ENCODE results near the gene ATP2A2.

ATP2A2 gene

DNA sequence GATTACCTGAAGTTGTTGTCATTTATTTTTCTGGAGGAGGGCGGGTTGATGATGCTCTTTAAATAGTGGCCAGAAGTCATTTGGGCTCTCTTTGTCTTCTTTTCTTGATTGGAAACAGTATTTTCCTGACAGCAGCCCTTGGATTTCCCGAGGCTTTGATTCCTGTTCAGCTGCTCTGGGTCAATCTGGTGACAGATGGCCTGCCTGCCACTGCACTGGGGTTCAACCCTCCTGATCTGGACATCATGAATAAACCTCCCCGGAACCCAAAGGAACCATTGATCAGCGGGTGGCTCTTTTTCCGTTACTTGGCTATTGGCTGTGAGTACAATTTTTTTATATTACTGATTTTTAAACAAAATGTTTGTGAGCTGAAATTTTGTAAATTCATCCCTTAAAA is 62.1 kb downstream of the ATP2A2 start:
- Mint-ChIP-seq H3K9me3 (no peaks in the 10 kb centered on the region), H3K4me1 (no peaks in the 10 kb centered on the region), H3K36me3 (ENCODE audit: insufficient read depth) (peaks cover 87% of the 10 kb centered on the region), H3K27ac (ENCODE audit: low read depth) (no peak overlapping the region), H3K27me3 (no peaks in the 10 kb centered on the region), H3K4me3 (no peak overlapping the region)
- DNase-seq (ENCODE audit: low spot score in 2 of 2): no peak
- ATAC-seq (replicated peaks; ENCODE audit: extremely low read depth, poor library complexity, severe bottlenecking): no peak

GRCh38 chr12:110343736-110344555 is 62.9 kb downstream of the ATP2A2 start:
- ATAC-seq (replicated peaks; ENCODE audit: extremely low read depth, poor library complexity, severe bottlenecking) (no peak), DNase-seq (ENCODE audit: low spot score in 2 of 2) (no peak)
- Mint-ChIP-seq H3K4me3 (no peak overlapping the region), H3K27ac (ENCODE audit: low read depth) (no peak overlapping the region), H3K36me3 (ENCODE audit: insufficient read depth) (peaks cover 83% of the 10 kb centered on the region), H3K27me3 (no peaks in the 10 kb centered on the region), H3K9me3 (no peaks in the 10 kb centered on the region), H3K4me1 (no peaks in the 10 kb centered on the region)

GRCh38 chr12:110344657-110345056 is 63.6 kb downstream of the ATP2A2 start:
- Mint-ChIP-seq H3K4me3 (no peak overlapping the region), H3K27me3 (no peaks in the 10 kb centered on the region), H3K4me1 (peaks cover 3% of the 10 kb centered on the region), H3K27ac (ENCODE audit: low read depth) (no peak overlapping the region), H3K36me3 (ENCODE audit: insufficient read depth) (peaks cover 76% of the 10 kb centered on the region), H3K9me3 (no peaks in the 10 kb centered on the region)
- no peak for ATAC-seq (replicated peaks; ENCODE audit: extremely low read depth, poor library complexity, severe bottlenecking)
- DNase-seq (ENCODE audit: low spot score in 2 of 2): no peak

- ATAC-seq (replicated peaks; ENCODE audit: extremely low read depth, poor library complexity, severe bottlenecking) (no peak), DNase-seq (ENCODE audit: low spot score in 2 of 2) (no peak)
- Mint-ChIP-seq H3K27ac (ENCODE audit: low read depth) (no peak overlapping the region), H3K27me3 (no peaks in the 10 kb centered on the region), H3K9me3 (no peaks in the 10 kb centered on the region), H3K4me3 (no peak overlapping the region), H3K4me1 (peaks cover 9% of the 10 kb centered on the region), H3K36me3 (ENCODE audit: insufficient read depth) (peaks cover 70% of the 10 kb centered on the region)
Measured at GRCh38 chr12:110345176-110345661, 64.2 kb downstream of the ATP2A2 start.

GRCh38 chr12:110345963-110346362 is 64.9 kb downstream of the ATP2A2 start:
- ATAC-seq (replicated peaks; ENCODE audit: extremely low read depth, poor library complexity, severe bottlenecking): no peak
- Mint-ChIP-seq H3K36me3 (ENCODE audit: insufficient read depth) (peaks cover 63% of the 10 kb centered on the region), H3K27ac (ENCODE audit: low read depth) (no peak overlapping the region)

DNA sequence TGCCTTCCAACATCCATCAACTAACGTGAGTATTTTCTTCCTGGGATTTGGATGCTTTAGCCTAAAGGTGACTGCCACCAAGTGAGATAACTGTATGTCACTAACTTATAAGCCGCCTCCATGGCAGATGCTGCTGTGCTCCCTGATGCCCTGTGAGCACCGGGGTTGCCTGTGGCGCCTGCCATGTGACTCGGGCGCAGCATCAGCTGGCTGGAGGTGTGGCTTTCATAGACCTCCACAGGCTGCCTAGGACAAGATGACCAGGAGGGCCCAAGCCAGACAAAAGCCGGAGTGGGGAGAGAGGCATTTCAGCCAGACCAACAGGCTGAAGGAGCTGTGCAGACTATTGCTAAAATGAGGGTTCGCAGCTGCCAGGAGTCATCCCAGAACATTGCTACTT is 66.7 kb downstream of the ATP2A2 start:
- Mint-ChIP-seq H3K36me3 (ENCODE audit: insufficient read depth) (peaks cover 47% of the 10 kb centered on the region), H3K27me3 (no peaks in the 10 kb centered on the region), H3K9me3 (no peaks in the 10 kb centered on the region), H3K4me1 (peaks cover 9% of the 10 kb centered on the region), H3K27ac (ENCODE audit: low read depth) (no peak overlapping the region), H3K4me3 (no peak overlapping the region)
- DNase-seq (ENCODE audit: low spot score in 2 of 2): no peak
- ATAC-seq (replicated peaks; ENCODE audit: extremely low read depth, poor library complexity, severe bottlenecking): no peak

More at GRCh38 chr12:110345963-110346362, 64.9 kb downstream of the ATP2A2 start:
- no peak for DNase-seq (ENCODE audit: low spot score in 2 of 2)
- peaks cover 9% of the 10 kb centered on the region for H3K4me1 Mint-ChIP-seq
- no peak overlapping the region for H3K4me3 Mint-ChIP-seq
- H3K27me3 Mint-ChIP-seq: no peaks in the 10 kb centered on the region
- no peaks in the 10 kb centered on the region for H3K9me3 Mint-ChIP-seq

DNA sequence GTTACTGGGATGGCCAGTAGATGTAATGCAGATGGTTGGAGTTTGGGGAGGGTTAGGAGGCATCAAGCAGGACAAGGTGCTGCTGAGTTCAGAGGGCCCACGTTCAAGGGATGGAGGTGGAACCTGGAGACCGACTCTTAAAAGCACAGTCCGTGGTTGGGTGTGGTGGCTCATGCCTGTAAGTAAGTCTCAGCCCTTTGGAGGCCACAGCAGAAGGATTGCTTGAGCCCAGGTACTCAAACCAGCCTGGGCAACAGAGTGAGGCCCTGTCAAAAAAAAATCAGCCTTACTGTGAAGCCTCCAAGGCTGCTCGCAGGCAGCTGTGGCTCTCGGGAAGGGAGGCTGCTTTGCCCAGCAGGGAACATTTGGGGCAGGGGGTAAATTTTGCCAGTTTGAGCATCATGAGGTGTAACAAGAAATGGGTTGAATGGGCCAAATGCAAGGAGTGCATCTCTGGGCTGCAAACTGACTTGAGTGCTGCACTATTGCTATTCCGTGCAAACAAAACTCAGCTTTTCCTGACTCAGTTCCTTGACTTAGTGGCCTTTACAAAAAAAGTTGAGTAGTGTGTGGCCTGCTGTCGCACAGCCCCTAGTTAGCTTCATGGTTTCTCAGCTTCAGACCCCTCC is 67.5 kb downstream of the ATP2A2 start:
- peaks cover 9% of the 10 kb centered on the region for H3K4me1 Mint-ChIP-seq
- H3K27ac Mint-ChIP-seq (ENCODE audit: low read depth): no peak overlapping the region
- ATAC-seq (replicated peaks; ENCODE audit: extremely low read depth, poor library complexity, severe bottlenecking) (no peak), DNase-seq (ENCODE audit: low spot score in 2 of 2) (no peak)
- no peak overlapping the region for H3K4me3 Mint-ChIP-seq
- no peaks in the 10 kb centered on the region for H3K27me3 Mint-ChIP-seq
- H3K36me3 Mint-ChIP-seq (ENCODE audit: insufficient read depth): peaks cover 39% of the 10 kb centered on the region
- no peaks in the 10 kb centered on the region for H3K9me3 Mint-ChIP-seq

GRCh38 chr12:110349096-110349495 is 68.0 kb downstream of the ATP2A2 start:
- ATAC-seq (replicated peaks; ENCODE audit: extremely low read depth, poor library complexity, severe bottlenecking): no peak
- Mint-ChIP-seq H3K4me1 (peaks cover 12% of the 10 kb centered on the region), H3K27me3 (no peaks in the 10 kb centered on the region), H3K36me3 (ENCODE audit: insufficient read depth) (peaks cover 34% of the 10 kb centered on the region), H3K27ac (ENCODE audit: low read depth) (no peak overlapping the region), H3K4me3 (no peak overlapping the region), H3K9me3 (no peaks in the 10 kb centered on the region)
- DNase-seq (ENCODE audit: low spot score in 2 of 2): no peak

- no peak overlapping the region for H3K4me3 Mint-ChIP-seq
- no peaks in the 10 kb centered on the region for H3K9me3 Mint-ChIP-seq
- no peak for DNase-seq (ENCODE audit: low spot score in 2 of 2)
- H3K27me3 Mint-ChIP-seq: no peaks in the 10 kb centered on the region
- peaks cover 16% of the 10 kb centered on the region for H3K4me1 Mint-ChIP-seq
- peak; percentile 54 for ATAC-seq (replicated peaks; ENCODE audit: extremely low read depth, poor library complexity, severe bottlenecking)
- peaks cover 29% of the 10 kb centered on the region for H3K36me3 Mint-ChIP-seq (ENCODE audit: insufficient read depth)
- no peak overlapping the region for H3K27ac Mint-ChIP-seq (ENCODE audit: low read depth)
Measured at GRCh38 chr12:110349514-110350151, 68.6 kb downstream of the ATP2A2 start.

DNA sequence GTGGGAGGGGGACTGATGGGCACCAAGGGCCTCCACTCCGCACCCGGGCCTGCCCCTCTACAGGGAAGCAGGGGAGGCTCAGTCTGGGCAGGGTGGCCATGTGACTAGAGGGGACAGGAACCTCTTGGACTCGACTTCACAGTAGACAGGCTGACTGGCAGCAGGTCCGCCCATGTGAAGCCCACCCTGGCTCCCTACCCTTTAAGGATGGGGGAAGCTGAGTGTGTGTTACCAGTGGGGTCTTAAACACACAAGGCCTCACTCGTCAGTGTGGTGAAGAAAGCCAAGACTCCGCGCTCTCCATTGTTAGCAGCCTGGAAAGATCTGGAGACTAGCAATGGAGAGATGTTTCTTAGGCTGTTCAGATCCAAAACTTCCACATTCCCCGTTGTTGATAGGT is 70.1 kb downstream of the ATP2A2 start:
- Mint-ChIP-seq H3K27ac (ENCODE audit: low read depth) (no peak overlapping the region), H3K4me1 (peaks cover 22% of the 10 kb centered on the region), H3K27me3 (no peaks in the 10 kb centered on the region), H3K36me3 (ENCODE audit: insufficient read depth) (peaks cover 19% of the 10 kb centered on the region), H3K4me3 (no peak overlapping the region), H3K9me3 (no peaks in the 10 kb centered on the region)
- ATAC-seq (replicated peaks; ENCODE audit: extremely low read depth, poor library complexity, severe bottlenecking) (no peak), DNase-seq (ENCODE audit: low spot score in 2 of 2) (no peak)

GRCh38 chr12:110352401-110352800 is 71.4 kb downstream of the ATP2A2 start:
- Mint-ChIP-seq H3K9me3 (no peaks in the 10 kb centered on the region), H3K4me3 (no peak overlapping the region), H3K4me1 (peaks cover 22% of the 10 kb centered on the region), H3K27me3 (no peaks in the 10 kb centered on the region), H3K27ac (ENCODE audit: low read depth) (no peak overlapping the region), H3K36me3 (ENCODE audit: insufficient read depth) (peaks cover 7% of the 10 kb centered on the region)
- no peak for ATAC-seq (replicated peaks; ENCODE audit: extremely low read depth, poor library complexity, severe bottlenecking)
- DNase-seq (ENCODE audit: low spot score in 2 of 2): no peak

DNA sequence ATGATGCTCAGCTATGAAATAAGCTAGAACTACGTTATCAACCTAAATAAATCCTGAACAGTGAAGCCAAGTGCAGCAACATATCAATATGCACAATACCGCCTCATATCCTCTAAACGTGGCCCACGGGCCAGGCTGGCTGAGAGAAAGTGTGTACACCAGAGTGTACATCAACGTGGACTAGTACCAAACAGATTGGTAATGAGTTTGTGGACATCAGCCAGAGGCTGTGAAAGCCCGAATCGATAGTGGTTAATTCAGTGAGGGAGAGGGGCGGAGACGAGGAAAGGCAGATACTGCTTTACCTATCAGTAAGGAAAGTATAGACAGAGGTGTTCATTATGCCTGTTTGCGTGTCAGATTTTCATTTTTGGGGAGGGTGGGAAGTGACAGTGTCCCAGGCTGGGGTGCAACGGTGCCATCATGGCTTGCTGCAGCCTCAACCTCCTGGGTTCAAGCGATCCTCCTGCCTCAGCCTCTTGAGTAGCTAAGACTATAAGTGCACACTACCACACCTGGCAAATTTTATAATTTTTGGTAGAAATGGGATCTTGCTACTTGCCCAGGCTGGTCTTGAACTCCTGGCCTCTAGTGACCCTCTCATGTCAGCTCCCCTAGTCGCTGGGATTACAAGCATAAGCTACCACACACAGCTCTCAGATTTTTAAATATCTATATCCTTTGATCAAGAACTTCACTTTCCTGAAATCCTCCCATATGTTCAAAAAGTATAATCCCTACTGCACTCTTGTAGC is 72.3 kb downstream of the ATP2A2 start:
- H3K27me3 Mint-ChIP-seq: no peaks in the 10 kb centered on the region
- peak overlapping the region; percentile 17 for H3K27ac Mint-ChIP-seq (ENCODE audit: low read depth)
- DNase-seq (ENCODE audit: low spot score in 2 of 2) (no peak), ATAC-seq (replicated peaks; ENCODE audit: extremely low read depth, poor library complexity, severe bottlenecking) (no peak)
- H3K4me3 Mint-ChIP-seq: no peak overlapping the region
- peaks cover 22% of the 10 kb centered on the region for H3K4me1 Mint-ChIP-seq
- peaks cover under 1% of the 10 kb centered on the region for H3K36me3 Mint-ChIP-seq (ENCODE audit: insufficient read depth)
- no peaks in the 10 kb centered on the region for H3K9me3 Mint-ChIP-seq
